HepG2 (cell line): ENCODE results near the gene C2. TPM values are rescaled to one million over a fixed set of nuclear protein-coding genes. Genes with fewer than 3 reads are reported as not detected.

Source experiments
- ARNT2 ChIP-seq: sonication (generic); formaldehyde crosslinking; IDR thresholded peaks from 2 replicates; pipeline ENCODE4 v1.8.0; 2022; ENCODE audit warnings: mild to moderate bottlenecking, low read depth, missing genetic modification reagents, moderate library complexity
- ATF7-NPFF ChIP-seq: sonication (generic); formaldehyde crosslinking; IDR thresholded peaks from 2 replicates; pipeline ENCODE4 v1.8.1; 2023; ENCODE audit warnings: mild to moderate bottlenecking, low read depth, missing genetic modification reagents, moderate library complexity
- ETV5 ChIP-seq: IDR thresholded peaks from 2 replicates; pipeline ENCODE4 v1.6.1; 2018; ENCODE audit warnings: missing biosample characterization, missing genetic modification reagents, inconsistent platforms, borderline replicate concordance
- FOXA1 ChIP-seq, 2 experiments: fragments of 450-650 bp in 1 of 2; sonication (generic) in 1 of 2; formaldehyde crosslinking in 1 of 2; IDR thresholded peaks; 2 replicates each; pipeline versions ENCODE4 v1.4.0 to v1.6.1; 2016 to 2020; ENCODE audit warnings: missing genetic modification reagents in 1 of 2
- GABPB1 ChIP-seq: IDR thresholded peaks from 2 replicates; pipeline ENCODE4 v1.6.1; 2016; ENCODE audit warnings: mild to moderate bottlenecking, missing genetic modification reagents, moderate library complexity, missing compliant biosample characterization
- IRX3 ChIP-seq: sonication (generic); formaldehyde crosslinking; IDR thresholded peaks from 2 replicates; pipeline ENCODE4 v1.8.1; 2023; ENCODE audit warnings: mild to moderate bottlenecking, low read depth, missing genetic modification reagents, borderline replicate concordance
- ISL2 ChIP-seq: sonication (generic); formaldehyde crosslinking; IDR thresholded peaks from 2 replicates; pipeline ENCODE4 v1.5.0; 2020; ENCODE audit warnings: missing genetic modification reagents
- KDM5B ChIP-seq: sonication (generic); formaldehyde crosslinking; IDR thresholded peaks from 2 replicates; pipeline ENCODE4 v1.4.0; 2020; ENCODE audit warnings: missing genetic modification reagents, mild to moderate bottlenecking, borderline replicate concordance
- MTA1 ChIP-seq: sonication (generic); formaldehyde crosslinking; IDR thresholded peaks from 2 replicates; pipeline ENCODE4 v1.4.0; 2020; ENCODE audit warnings: missing genetic modification reagents, mild to moderate bottlenecking, borderline replicate concordance
- RAD21 ChIP-seq: fragments of 450-650 bp; formaldehyde crosslinking; IDR thresholded peaks from 2 replicates; pipeline ENCODE4 v1.5.0; 2020; ENCODE audit warnings: mild to moderate bottlenecking
- SALL2 ChIP-seq: sonication (generic); formaldehyde crosslinking; IDR thresholded peaks from 2 replicates; pipeline ENCODE4 v1.8.1; 2023; ENCODE audit warnings: mild to moderate bottlenecking, missing genetic modification reagents, inconsistent platforms
- SP1 ChIP-seq, 2 experiments: fragments of 450-650 bp in 1 of 2; sonication (generic) in 1 of 2; formaldehyde crosslinking in 1 of 2; IDR thresholded peaks; 2 replicates each; pipeline versions ENCODE4 v1.4.0 to v1.6.1; 2016 to 2020; ENCODE audit warnings: missing genetic modification reagents in 1 of 2
- ZNF350 ChIP-seq: sonication (generic); formaldehyde crosslinking; IDR thresholded peaks from 2 replicates; pipeline ENCODE4 v1.4.0; 2020; ENCODE audit warnings: mild to moderate bottlenecking, low read depth, missing genetic modification reagents, borderline replicate concordance
- ZNF441 ChIP-seq: sonication (generic); formaldehyde crosslinking; IDR thresholded peaks from 2 replicates; pipeline ENCODE4 v1.7.0; 2021; ENCODE audit warnings: missing genetic modification reagents, borderline replicate concordance
- ZNF652 ChIP-seq: IDR thresholded peaks from 2 replicates; pipeline ENCODE4 v1.6.1; 2016; ENCODE audit warnings: low read depth, borderline replicate concordance
- ZNF776 ChIP-seq: sonication (generic); formaldehyde crosslinking; IDR thresholded peaks from 2 replicates; pipeline ENCODE4 v1.4.0; 2020; ENCODE audit warnings: mild to moderate bottlenecking, missing genetic modification reagents
- ZNF839 ChIP-seq: sonication (generic); formaldehyde crosslinking; IDR thresholded peaks from 2 replicates; pipeline ENCODE4 v1.4.0; 2020; ENCODE audit warnings: missing genetic modification reagents, mild to moderate bottlenecking, borderline replicate concordance
- polyA plus RNA-seq, 8 experiments: library from polyadenylated mRNA; depleted of rRNA in 3 of 8; stranded (reverse) in 7 of 8; unstranded in 1 of 8; fragments of >200 nt; fragmentation: Illumina TruSeq in 4 of 8; extraction: Trizol in 4 of 8; gene quantifications; 2 replicates each; pipeline versions ENCODE4 v1.2.1 to v1.2.3, GENCODE V29; 2011 to 2016; ENCODE audit warnings: low read depth in 4 of 8, missing spikeins in 1 of 8, mixed read lengths in 1 of 8; ENCODE audit not compliant: insufficient read depth in 1 of 8
- total RNA-seq, 5 experiments: library from RNA; depleted of rRNA; stranded (reverse); fragments of >200 nt; fragmentation: Illumina TruSeq; extraction: Trizol; gene quantifications; 2 replicates each; pipeline ENCODE4 v1.2.3, GENCODE V29; 2016; ENCODE audit warnings: low read depth in 1 of 5
- TF ChIP-seq, protein P1 (sequence below), 2 experiments: sonication (generic) in 1 of 2; formaldehyde crosslinking in 1 of 2; IDR thresholded peaks; 2 replicates each; pipeline versions ENCODE4 v1.5.1 to v1.6.1; 2011 to 2020; ENCODE audit warnings: borderline replicate concordance in 1 of 2, low read depth in 1 of 2, low read length in 1 of 2, mild to moderate bottlenecking in 1 of 2, missing genetic modification reagents in 1 of 2, moderate library complexity in 1 of 2
- TF ChIP-seq, protein P2 (sequence below): sonication (generic); formaldehyde crosslinking; IDR thresholded peaks from 2 replicates; pipeline ENCODE4 v1.4.0; 2020; ENCODE audit warnings: mild to moderate bottlenecking, missing genetic modification reagents
- TF ChIP-seq, protein P3 (sequence below): sonication (generic); formaldehyde crosslinking; IDR thresholded peaks from 2 replicates; pipeline ENCODE4 v1.4.0; 2020; ENCODE audit warnings: missing genetic modification reagents

C2 gene
- total and polyA plus RNA-seq, 2 of the 13 experiments (the other 11 are each of a cell fraction or from before 2014, with no cell fraction given), result 165 to 307 TPM

DNA sequence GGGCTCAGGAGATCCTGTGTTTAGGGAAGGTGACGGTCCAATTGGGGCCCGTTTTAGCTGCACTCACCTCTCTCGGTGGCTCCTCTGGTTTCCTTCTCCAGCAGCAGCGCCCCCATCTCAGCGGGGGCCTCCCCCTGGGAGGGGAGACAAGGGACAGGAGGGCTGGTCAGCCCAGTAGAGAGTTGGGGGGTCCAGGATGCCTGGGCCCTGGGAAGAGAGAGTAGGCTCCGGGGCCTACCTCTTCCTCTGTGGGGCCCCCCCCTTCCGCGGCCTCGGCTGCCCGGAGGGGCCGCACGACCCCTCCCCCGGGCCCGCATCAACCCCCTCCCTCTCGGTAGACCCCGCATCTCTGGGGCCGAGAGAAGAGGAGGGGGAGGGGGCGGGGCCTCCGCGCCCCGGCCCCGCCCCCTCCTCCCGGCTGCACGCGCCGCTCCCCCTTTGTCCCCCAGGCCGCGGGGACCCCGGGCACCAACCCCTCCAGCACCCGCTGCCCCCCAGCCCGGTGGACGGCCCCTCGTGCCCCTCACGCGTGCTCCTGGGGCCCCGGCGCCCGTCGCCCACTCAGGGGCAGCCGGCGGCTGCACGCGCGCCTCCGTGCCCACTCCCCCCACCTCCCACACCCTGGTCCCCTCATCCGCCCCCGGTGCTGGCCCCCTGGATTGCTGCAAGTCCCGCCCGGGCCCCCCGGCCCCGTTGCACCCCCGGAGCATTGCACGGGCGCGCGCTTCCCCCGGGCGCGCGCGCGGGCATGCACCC is 30.5 kb upstream of the C2 start (continued):
- TF ChIP-seq ZNF350 (CRISPR knock-in tag), result peak; percentile 18; the same call in 1 of the 2 replicates
- 0 out of 2 replicates have a peak, but pooled peaks have one; percentile 5 for TF ChIP-seq ZNF441 (CRISPR knock-in tag)
- TF ChIP-seq FOXA1 (IDR thresholded peaks at IDR 0.05), result no peak
- no peak for TF ChIP-seq FOXA1 (CRISPR knock-in tag; IDR thresholded peaks at IDR 0.05)
- peak; percentile 13; the same call in 1 of the 2 replicates for TF ChIP-seq ZNF839 (CRISPR knock-in tag)
- 0 out of 2 replicates have a peak, but pooled peaks have one; percentile 62 for TF ChIP-seq ATF7-NPFF (CRISPR knock-in tag)
- TF ChIP-seq KDM5B, result peak; percentile 70; the same call in 1 of the 2 replicates
- peak; percentile 43; the same call in 1 of the 2 replicates for TF ChIP-seq GABPB1 (CRISPR knock-in tag)
- peak; percentile 40; the same call in 1 of the 2 replicates for TF ChIP-seq SALL2 (CRISPR knock-in tag)
- 0 out of 2 replicates have a peak, but pooled peaks have one; percentile 4 for TF ChIP-seq MTA1 (CRISPR knock-in tag)
- TF ChIP-seq ZNF776, result 0 out of 2 replicates have a peak, but pooled peaks have one; percentile 61
- no peak for TF ChIP-seq SP1 (IDR thresholded peaks at IDR 0.05)
- 0 out of 2 replicates have a peak, but pooled peaks have one; percentile 4 for TF ChIP-seq SP1 (CRISPR knock-in tag; IDR thresholded peaks at IDR 0.05)
- TF ChIP-seq ARNT2 (CRISPR knock-in tag), result 0 out of 2 replicates have a peak, but pooled peaks have one; percentile 7
- TF ChIP-seq ZNF652, result no peak
- TF ChIP-seq ETV5 (CRISPR knock-in tag), result 0 out of 2 replicates have a peak, but pooled peaks have one; percentile 12
- TF ChIP-seq IRX3 (CRISPR knock-in tag), result 0 out of 2 replicates have a peak, but pooled peaks have one; percentile 20
- peak; percentile 6; the same call in 1 of the 2 replicates for TF ChIP-seq RAD21
- TF ChIP-seq, protein P1, sequence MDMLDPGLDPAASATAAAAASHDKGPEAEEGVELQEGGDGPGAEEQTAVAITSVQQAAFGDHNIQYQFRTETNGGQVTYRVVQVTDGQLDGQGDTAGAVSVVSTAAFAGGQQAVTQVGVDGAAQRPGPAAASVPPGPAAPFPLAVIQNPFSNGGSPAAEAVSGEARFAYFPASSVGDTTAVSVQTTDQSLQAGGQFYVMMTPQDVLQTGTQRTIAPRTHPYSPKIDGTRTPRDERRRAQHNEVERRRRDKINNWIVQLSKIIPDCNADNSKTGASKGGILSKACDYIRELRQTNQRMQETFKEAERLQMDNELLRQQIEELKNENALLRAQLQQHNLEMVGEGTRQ (IDR thresholded peaks at IDR 0.05; ENCODE audit: low read depth, low read length), result no peak
- TF ChIP-seq, protein P1 (CRISPR knock-in tag; IDR thresholded peaks at IDR 0.05; ENCODE audit: borderline replicate concordance), result peak; percentile 18; the same call in 1 of the 2 replicates
- TF ChIP-seq ISL2 (CRISPR knock-in tag), result 0 out of 2 replicates have a peak, but pooled peaks have one; percentile 3
- TF ChIP-seq, protein P2, sequence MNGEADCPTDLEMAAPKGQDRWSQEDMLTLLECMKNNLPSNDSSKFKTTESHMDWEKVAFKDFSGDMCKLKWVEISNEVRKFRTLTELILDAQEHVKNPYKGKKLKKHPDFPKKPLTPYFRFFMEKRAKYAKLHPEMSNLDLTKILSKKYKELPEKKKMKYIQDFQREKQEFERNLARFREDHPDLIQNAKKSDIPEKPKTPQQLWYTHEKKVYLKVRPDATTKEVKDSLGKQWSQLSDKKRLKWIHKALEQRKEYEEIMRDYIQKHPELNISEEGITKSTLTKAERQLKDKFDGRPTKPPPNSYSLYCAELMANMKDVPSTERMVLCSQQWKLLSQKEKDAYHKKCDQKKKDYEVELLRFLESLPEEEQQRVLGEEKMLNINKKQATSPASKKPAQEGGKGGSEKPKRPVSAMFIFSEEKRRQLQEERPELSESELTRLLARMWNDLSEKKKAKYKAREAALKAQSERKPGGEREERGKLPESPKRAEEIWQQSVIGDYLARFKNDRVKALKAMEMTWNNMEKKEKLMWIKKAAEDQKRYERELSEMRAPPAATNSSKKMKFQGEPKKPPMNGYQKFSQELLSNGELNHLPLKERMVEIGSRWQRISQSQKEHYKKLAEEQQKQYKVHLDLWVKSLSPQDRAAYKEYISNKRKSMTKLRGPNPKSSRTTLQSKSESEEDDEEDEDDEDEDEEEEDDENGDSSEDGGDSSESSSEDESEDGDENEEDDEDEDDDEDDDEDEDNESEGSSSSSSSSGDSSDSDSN, result no peak
- TF ChIP-seq, protein P3, sequence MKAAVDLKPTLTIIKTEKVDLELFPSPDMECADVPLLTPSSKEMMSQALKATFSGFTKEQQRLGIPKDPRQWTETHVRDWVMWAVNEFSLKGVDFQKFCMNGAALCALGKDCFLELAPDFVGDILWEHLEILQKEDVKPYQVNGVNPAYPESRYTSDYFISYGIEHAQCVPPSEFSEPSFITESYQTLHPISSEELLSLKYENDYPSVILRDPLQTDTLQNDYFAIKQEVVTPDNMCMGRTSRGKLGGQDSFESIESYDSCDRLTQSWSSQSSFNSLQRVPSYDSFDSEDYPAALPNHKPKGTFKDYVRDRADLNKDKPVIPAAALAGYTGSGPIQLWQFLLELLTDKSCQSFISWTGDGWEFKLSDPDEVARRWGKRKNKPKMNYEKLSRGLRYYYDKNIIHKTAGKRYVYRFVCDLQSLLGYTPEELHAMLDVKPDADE (CRISPR knock-in tag), result 0 out of 2 replicates have a peak, but pooled peaks have one; percentile 29
